ENCODE measurements around the gene TECPR1.
A peak's percentile ranks its signal among the peaks of the same experiment; 100 is the strongest.
"Not testable (repeated sequence)": the region's sequence is repeated elsewhere in the genome, so short reads cannot be mapped to it uniquely, and the experiment has no call there.

The TECPR1 gene

DNA sequence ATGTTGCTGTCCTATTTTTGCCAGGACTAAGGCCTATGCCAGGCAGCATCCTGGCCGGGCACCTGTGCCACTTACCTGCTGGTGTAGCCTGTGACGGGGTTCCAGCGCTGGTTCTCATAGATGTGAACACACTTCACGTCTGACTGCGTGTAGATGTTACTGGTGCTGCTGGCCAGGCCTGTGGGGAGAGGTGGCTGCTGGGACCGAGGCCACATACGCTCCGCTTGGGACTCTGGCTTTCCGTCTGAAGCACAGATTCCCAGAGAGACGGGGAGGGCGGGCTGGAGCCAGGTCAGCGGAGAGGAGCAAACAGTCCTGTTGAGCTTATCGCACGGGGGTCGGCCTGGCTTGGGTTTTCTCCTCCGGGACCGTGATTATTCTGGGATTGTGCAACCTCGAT is 24.1 kb downstream of the TECPR1 start:
- H3K4me1 Mint-ChIP-seq: peaks cover 5% of the 10 kb centered on the region
- H3K27ac Mint-ChIP-seq: no peak overlapping the region
- ATAC-seq (no peak), DNase-seq (no peak)
- no peaks in the 10 kb centered on the region for H3K27me3 Mint-ChIP-seq
- H3K9me3 Mint-ChIP-seq: no peaks in the 10 kb centered on the region
- no peak overlapping the region for H3K4me3 Mint-ChIP-seq

DNA sequence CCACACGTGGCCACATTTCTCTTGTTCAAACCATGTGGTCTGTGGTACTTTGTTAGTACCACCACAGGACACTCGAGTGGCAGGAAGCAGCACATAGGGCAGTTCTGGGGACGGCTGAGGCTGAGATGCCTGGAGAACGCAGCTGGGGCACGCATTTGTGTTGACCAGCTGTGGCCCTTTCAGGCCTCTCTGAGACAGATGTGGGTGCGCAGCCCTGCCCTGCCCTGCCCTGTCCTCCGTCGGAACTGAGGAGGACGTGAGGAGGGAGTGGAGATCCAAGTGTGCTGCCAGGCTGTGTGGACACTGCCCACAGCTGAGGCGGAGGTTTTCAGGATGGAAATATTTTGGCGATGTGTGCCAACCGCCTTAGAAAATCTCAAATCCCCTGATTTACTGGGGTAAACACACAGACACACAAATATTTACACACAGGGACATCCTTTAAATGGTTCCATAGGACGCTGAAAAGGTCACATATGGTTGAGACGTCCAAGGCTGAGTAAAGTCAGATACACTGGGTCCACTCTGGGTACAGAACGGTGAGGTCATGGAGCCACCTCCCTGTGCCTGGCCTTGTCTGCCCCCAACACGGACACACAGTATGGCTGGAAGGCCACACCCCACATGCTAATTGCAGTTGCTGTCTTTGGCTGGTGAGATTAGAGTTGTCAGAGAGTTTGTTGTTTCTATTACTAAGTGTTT is 26.0 kb downstream of the TECPR1 start:
- no peak for DNase-seq
- H3K4me3 Mint-ChIP-seq: no peak overlapping the region

DNA sequence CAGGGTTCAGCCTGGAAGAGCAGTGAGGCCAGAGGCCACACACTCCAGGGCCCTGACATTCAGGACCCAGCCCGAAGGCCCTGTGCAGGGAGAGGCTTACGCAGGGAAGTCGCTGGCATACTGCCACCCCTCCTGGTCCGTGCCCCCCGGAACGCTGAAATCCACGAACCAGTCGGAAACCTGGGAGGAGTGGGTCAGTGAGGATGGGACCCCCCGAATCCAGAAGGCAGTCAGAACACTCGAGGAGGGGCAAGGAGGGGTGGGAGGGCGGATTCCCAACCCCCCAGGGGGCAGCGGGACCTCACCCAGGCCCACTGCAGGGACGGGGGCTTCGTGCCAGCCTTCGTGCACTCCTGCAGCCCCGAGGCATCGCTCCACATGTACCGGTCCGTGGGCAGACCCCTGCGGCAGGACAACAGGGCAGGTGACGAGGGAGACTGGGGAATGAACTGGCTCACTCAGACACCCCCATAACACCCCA is 27.3 kb downstream of the TECPR1 start:
- Mint-ChIP-seq H3K4me3 (no peak overlapping the region), H3K27me3 (no peaks in the 10 kb centered on the region), H3K4me1 (peaks cover 6% of the 10 kb centered on the region), H3K27ac (peak overlapping the region; percentile 49 to 65), H3K9me3 (no peaks in the 10 kb centered on the region)
- DNase-seq: no peak
- no peak for ATAC-seq

More for the DNA sequence above, 26.0 kb downstream of the TECPR1 start:
- Mint-ChIP-seq H3K27me3 (no peaks in the 10 kb centered on the region), H3K9me3 (no peaks in the 10 kb centered on the region), H3K4me1 (peaks cover 5% of the 10 kb centered on the region), H3K27ac (peak overlapping the region in 1 of 2 donors; percentile 30)
- no peak for ATAC-seq

DNA sequence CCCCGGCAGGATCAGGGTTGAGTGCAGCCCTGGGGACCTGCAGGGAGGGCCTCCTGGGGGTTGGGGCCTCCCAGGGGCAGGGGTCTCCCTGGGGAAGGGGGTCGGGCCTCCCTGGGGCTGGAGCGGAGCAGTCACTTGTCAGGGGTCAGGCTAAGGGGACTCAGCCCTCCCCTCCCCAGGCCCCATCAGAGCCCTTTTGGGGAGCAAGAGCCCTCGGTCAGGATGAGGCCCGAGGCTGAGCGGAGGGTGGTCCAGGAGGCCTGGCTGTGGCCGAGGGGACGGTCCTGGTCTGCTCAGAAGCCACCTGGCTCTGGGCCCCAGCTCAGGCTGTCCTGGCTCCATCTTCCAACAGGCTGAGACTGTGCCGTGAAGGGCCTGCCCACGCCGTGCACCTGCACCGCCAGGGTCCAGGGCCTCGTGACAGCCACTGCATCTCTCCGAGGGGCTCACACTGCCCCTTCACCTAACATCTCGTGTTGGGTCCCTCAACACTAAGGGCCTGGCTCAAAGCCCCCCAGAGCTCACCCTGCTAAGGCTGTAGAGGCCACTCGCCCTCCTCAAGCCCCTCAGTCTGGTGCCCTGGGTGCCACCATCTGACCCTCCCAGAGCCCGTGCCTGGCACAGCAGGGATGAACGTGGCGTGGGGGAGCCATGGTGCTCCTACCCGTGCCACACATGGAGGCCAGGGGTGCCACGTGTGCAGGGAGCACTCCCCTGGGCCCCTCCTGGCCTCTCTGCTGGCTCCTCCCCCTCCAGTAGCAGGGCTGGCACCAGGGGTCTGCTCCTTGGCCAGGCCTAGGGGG is 27.9 kb downstream of the TECPR1 start:
- peak overlapping the region; percentile 65 to 67 for H3K27ac Mint-ChIP-seq
- H3K27me3 Mint-ChIP-seq: no peaks in the 10 kb centered on the region
- ATAC-seq (peak; percentile 36), DNase-seq (no peak)
- no peak overlapping the region for H3K4me3 Mint-ChIP-seq
- no peaks in the 10 kb centered on the region for H3K9me3 Mint-ChIP-seq
- peaks cover 12% of the 10 kb centered on the region for H3K4me1 Mint-ChIP-seq

DNA sequence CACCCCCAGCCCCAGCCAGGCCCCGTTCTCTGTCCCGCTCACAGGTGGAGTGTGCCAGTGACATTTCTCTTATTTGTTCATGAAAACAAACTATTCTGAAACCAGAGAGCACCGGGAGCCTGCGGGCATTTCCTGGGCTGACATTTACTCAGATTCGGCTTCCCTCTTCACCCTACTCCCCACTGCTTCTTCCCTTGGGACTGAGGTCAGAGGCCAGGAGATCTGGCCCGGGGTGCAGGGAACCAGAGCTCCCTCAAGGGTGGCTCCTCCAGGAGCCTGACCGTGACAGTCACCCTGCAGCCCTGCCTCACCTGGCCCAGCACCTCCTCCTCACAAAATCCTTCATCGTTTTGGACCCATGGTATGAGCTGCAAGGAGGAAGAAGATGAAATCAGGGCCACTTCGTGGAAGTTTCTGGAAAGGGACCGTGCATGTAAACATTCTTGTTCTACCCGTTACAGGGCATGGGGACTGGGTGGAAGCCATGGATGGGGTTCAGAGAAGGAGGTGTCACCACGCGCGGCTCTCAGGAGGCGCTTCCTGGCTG is 28.6 kb downstream of the TECPR1 start:
- no peaks in the 10 kb centered on the region for H3K27me3 Mint-ChIP-seq
- no peaks in the 10 kb centered on the region for H3K9me3 Mint-ChIP-seq
- no peak overlapping the region for H3K4me3 Mint-ChIP-seq
- DNase-seq: no peak
- peaks cover 19% of the 10 kb centered on the region for H3K4me1 Mint-ChIP-seq
- peak overlapping the region in 1 of 2 donors; percentile 92 for H3K27ac Mint-ChIP-seq
- peak; percentile 14 for ATAC-seq

DNA sequence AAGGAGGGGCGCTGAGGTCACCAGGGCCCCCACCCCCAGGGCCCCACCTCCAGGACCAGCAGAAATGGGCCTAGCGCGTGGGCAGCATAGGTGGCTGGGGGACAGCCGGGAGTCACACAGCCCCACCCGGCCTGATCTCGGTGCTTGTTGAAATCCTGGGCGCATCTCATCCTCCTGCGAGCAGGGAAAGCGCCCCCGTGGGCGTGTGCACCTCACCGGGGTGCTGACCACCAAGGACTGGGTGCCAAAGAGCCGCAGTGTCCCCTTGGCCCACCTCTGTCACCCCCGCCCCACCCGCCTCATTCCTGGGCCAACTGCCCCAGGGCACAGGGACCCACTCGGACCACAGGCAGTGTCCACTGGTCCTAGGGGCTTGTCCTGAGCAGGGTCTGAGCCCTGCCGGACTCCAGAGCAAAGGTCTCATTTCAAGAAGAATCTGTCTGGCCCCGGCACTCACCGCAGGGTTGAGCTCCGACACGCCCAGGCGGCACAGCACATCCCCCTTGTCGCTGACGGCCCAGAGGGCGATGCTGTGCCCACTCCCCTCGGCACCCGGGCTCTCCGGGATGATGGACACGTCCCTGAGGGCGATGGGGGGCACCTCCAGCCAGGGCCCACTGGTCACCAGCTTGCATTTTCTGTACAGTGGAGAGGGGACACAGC is 29.4 kb downstream of the TECPR1 start:
- peak; percentile 13 for ATAC-seq
- H3K4me1 Mint-ChIP-seq: peaks cover 21% of the 10 kb centered on the region
- no peaks in the 10 kb centered on the region for H3K9me3 Mint-ChIP-seq
- H3K4me3 Mint-ChIP-seq: no peak overlapping the region
- no peaks in the 10 kb centered on the region for H3K27me3 Mint-ChIP-seq
- no peak for DNase-seq
- no peak overlapping the region for H3K27ac Mint-ChIP-seq

DNA sequence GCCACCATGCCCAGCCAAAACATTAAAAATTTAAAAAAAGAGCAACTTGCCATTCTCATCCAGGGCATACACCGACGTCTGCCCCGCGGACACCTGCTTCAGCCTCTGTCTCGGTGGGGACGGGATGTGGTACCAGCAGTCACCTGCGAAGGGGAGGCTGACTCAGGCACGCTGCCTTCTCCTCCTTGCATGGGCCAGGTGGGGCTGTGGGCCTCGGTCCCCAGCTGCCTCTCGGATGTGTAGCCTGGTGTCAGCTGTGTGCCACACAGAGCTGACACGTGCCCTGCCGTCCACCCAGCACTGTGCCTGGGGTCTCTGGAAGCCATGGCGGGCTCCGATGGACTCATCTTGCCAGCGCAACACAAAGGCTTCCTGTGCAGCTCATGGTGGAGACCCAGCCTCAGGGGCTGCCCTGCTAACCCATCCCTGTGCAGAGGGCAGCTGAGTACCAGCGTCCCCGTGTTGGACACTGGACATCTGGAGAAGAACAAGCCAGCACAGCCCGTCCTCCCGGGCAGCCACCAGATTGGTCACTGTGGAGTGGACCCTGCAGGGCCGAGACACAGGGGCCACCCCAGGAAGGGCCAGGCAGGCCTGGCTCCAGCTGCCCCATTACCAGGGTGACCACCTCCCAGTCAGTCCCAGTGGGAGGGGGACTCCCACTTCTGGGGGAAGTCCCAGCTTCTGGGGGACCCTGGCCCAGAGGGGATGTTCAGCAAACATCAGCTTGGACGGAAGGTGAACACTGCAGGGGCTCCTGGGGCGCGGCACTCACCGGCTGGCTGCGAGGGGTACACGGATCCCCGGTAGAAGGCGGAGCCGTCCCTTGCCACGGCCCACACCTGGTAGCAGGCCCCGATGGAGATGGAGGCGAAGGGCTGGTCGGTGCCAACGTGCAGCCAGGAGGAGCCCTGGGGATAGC is 30.2 kb downstream of the TECPR1 start:
- peak; percentile 10 for ATAC-seq
- no peak for DNase-seq
- H3K4me1 Mint-ChIP-seq: peaks cover 25% of the 10 kb centered on the region
- no peaks in the 10 kb centered on the region for H3K27me3 Mint-ChIP-seq
- no peak overlapping the region for H3K27ac Mint-ChIP-seq
- no peak overlapping the region for H3K4me3 Mint-ChIP-seq
- H3K9me3 Mint-ChIP-seq: no peaks in the 10 kb centered on the region

DNA sequence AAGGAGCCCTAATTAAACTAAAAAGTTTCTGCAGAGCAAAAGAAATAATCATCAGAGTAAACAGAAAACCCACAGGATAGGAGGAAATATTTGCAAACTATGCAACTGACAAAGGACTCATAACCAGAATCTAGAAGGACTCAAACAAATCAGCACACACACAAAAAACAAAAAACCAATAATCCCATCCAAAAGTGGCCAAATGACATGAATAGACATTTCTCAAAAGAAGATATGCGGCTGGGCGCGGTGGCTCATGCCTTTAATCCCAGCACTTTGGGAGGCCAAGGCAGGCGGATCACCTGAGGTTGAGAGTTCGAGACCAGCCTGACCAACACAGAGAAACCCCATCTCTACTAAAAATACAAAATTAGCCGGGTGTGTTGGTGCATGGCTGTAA is 32.6 kb downstream of the TECPR1 start:
- not testable (repeated sequence) for H3K27me3 Mint-ChIP-seq, DNase-seq, H3K9me3 Mint-ChIP-seq, ATAC-seq, H3K4me3 Mint-ChIP-seq
- H3K27ac Mint-ChIP-seq: peak overlapping the region in 1 of 2 donors; percentile 29
- H3K4me1 Mint-ChIP-seq: peaks cover 25% of the 10 kb centered on the region

DNA sequence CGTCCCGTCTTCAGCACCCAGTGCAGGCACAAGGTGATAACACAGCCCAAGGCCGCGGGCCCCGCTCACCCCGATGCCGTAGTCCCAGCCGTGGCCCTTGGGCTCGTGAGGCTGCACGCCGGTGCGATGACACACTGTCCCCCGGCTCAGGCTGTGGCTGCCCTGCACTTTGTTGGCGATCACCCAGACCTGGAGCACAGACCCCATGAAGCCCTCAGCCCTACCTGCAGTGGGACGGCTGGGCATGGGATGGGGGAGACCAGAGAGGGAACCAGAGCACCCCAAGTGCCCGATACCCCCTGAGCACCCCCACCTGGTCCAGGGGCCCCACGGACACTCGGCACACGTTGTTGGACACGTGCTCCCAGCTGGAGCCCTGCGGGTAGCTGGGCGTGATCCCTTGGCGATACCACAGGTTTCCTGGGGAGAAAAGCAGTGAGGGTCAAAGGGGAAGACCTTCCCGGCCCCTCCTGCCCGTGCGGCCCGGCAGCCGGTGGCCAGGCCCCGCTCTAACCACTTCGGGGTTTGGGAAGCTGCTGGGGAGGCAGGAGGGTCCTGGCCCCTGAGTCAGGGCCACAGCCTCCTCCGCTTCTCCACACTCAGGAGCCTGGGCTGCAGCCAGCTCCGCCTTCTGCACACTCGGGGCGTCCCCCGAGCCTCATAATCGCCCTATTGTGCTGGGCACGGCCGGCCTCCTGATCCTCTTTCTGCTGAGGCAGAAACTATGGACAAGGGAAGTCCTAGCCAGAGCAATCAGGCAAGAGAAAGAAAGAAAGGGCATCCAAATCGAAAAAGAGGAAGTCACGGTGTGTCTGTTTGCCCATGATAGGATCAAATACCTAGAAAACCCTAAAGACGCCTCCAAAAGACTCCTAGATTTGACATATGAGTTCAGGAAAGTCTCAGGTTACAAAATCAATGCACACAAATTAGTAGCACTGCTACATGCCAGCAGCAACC is 34.1 kb downstream of the TECPR1 start:
- Mint-ChIP-seq H3K9me3 (no peaks in the 10 kb centered on the region), H3K27ac (peak overlapping the region in 1 of 2 donors; percentile 30)
- peak; percentile 6 for ATAC-seq

DNA sequence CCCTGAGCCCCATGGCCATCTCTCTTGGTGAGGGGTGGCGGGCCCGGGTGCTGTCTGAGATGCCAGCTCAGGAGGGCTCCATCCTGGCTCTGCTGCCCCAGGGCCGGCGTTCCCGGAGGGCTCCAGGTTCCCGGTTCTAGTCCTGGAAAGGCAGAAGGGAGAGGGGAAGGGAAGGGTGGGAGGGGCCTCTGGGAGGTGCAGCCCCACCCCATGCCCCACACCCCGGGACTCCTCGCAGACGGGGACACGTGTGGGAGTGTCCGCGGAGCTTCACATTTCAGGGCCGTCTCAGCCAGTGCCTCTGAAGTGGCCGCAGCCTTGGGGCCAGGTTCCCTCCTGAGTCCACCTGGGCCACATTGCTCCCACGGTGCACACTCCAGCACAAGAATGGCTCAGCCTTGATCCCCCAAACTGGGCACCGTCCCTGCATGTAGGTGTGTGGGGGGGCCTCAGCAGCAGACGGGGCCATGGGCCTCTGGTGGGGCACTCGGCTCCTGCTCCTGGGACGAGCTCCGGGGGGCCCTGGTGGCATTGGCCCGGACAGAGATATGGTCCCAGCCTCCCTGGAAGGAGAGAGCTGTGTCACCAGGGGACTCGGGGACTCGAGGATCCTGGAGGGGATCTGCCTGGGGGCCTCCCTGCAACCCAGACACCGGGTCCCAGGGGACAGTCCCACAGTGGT is 35.0 kb downstream of the TECPR1 start:
- peaks cover 36% of the 10 kb centered on the region for H3K4me1 Mint-ChIP-seq
- H3K9me3 Mint-ChIP-seq: no peaks in the 10 kb centered on the region
- ATAC-seq (no peak), DNase-seq (no peak)
- no peak overlapping the region for H3K27ac Mint-ChIP-seq
- no peak overlapping the region for H3K4me3 Mint-ChIP-seq
- H3K27me3 Mint-ChIP-seq: no peaks in the 10 kb centered on the region

More for the DNA sequence above, 34.1 kb downstream of the TECPR1 start:
- no peak for DNase-seq
- Mint-ChIP-seq H3K4me3 (no peak overlapping the region), H3K27me3 (no peaks in the 10 kb centered on the region), H3K4me1 (peaks cover 30% of the 10 kb centered on the region)

DNA sequence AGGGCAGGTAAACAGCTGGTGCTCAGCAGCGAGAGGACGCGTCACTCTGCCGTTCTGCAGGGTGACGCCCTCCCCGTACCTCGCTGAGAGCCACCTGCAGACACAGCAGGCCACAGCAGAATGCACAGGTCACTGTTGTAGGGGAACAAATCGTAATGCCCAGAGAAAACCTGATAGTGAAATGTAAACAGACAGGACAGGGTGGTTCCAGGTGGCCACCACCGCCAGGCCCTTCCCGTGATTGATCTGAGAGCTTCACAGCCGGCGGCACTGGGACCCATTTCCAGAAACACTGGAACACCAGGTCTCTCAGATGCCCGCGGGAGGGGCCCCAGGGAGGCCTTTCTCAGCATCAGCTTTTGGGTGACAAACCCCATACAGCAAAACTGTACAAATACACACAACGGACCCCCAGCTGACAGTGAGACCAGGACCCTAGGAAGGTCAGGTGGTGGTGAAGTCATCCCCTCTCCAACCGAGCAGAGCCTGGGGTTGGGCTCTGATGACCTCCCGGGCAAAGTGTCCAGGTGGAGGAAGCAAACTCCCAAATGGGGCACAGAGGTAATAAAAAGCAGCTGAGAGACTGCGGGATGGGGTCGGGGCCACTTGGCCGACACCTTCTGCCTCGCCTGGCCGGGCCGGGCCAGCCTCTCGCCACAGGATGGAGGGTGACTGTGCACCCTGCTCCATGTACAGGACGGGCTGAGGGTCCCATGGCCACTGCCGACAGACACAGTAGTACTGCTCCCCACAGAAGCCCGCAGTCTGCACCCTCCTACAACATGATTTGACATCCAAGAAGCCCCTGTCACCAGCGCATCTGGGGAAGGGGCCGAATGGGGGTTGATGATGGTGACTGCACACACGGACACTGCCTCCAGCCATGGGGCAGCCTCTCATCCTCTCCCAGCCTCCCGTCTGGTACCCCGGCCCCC is 36.2 kb downstream of the TECPR1 start:
- H3K27me3 Mint-ChIP-seq: no peaks in the 10 kb centered on the region
- no peak for ATAC-seq
- no peaks in the 10 kb centered on the region for H3K9me3 Mint-ChIP-seq
- H3K4me3 Mint-ChIP-seq: no peak overlapping the region
- DNase-seq: no peak
- H3K4me1 Mint-ChIP-seq: peaks cover 43% of the 10 kb centered on the region
- peak overlapping the region in 1 of 2 donors; percentile 54 for H3K27ac Mint-ChIP-seq

DNA sequence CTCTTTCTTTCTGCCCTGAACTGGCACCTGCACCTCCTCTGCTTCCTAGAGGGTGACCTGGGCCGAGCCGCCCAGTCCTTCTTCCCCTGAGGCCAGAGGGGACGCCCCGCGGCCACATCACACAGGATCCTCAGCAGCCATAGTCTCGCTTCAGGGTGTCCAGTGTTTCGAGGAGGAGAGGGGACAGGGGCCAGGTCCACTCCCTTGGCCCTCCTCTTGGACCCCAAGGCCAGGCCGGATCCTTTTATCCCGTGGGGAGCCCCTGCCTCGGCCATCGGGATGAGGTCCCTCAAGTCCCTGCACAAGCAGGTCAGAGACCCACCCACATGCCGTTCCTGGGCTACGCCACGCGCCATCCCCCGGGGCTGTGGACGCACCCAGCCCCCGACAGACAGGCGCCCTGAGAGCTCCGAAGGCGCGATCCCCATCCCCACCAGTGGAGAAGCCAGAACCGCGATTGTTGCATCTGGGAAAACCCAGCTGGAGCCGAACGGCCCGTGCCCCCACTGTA is 37.2 kb downstream of the TECPR1 start:
- no peaks in the 10 kb centered on the region for H3K9me3 Mint-ChIP-seq
- no peaks in the 10 kb centered on the region for H3K27me3 Mint-ChIP-seq
- DNase-seq (no peak), ATAC-seq (no peak)
- peaks cover 47% of the 10 kb centered on the region for H3K4me1 Mint-ChIP-seq
- no peak overlapping the region for H3K4me3 Mint-ChIP-seq
- H3K27ac Mint-ChIP-seq: no peak overlapping the region
